IPS-18c (cell line): ENCODE measurements around the gene SMIM10L2A.
"Not testable (repeated sequence)": the region's sequence is repeated elsewhere in the genome, so short reads cannot be mapped to it uniquely, and the experiment has no call there.

Experiments used
- H3K4me3 ChIP-seq: 2 replicates; pipeline ENCODE4 v1.7.0; 2013; ENCODE audit warnings: low read depth, mild to moderate bottlenecking, low read length, moderate library complexity; ENCODE audit not compliant: insufficient read depth
- H3K9me3 ChIP-seq: one replicate; pipeline ENCODE4 v1.6.1; 2013; ENCODE audit warnings: mild to moderate bottlenecking, low read length, moderate library complexity; ENCODE audit not compliant: control insufficient read depth, insufficient read depth

Gene SMIM10L2A

DNA sequence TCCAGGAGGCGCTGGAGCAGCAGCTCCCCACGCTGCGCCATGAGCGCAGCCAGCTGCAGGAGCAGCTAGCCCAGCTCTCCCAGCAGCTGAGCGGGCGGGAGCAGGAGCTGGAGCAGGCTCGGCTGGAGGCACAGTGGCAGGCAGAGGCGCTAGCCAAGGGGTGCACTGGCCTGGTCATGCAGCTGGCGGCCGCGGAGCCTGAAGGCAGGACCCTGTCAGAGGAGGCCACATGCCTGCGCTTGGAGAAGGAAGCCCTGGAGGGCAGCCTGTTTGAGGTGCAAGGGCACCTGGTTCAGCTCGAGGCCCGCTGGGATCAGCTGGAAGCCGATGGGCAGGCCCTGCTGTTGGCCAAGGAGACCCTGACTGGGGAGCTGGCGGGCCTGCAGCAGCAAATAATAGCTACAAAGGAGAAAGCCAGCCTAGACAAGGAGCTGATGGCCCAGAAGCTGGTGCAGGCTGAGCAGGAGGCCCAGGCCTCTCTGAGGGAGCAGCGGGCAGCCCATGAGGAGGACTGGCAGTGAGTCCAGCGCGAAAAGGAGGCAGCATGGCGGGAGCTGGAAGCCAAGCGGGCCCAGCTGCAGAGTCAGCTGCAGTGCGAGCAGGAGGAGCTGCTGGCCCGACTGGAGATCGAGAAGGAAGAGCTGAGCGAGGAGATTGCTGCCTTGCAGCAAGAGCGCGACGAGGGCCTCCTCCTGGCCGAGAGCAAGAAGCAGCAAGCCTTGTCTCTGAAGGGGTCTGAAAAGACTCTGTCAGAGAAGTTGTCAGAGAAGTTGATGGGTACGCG lies 13.6 kb downstream of the SMIM10L2A start:
- Histone ChIP-seq H3K9me3 (peaks cover 15% of the 10 kb centered on the region), H3K4me3 (no peak overlapping the region)

DNA sequence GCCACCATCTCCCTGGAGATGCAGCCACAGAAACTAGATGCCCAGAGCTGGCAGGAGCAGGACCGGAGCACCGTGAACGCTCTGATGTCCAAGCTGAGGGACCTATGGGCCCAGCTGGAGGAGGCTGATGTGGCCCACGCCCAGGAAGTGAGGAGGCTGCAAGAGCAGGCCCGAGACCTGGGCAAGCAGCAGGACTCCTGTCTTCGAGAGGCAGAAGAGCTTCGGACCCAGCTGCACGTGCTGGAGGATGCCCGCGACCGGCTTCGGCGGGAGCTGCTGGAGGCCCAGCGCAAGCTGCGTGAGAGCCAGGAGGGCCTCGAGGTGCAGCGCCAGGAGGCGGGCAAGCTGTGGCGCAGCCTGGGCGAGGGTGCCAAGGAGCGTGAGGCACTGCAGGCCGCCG lies 14.2 kb downstream of the SMIM10L2A start:
- Histone ChIP-seq H3K4me3 (no peak overlapping the region), H3K9me3 (peaks cover 15% of the 10 kb centered on the region)

DNA sequence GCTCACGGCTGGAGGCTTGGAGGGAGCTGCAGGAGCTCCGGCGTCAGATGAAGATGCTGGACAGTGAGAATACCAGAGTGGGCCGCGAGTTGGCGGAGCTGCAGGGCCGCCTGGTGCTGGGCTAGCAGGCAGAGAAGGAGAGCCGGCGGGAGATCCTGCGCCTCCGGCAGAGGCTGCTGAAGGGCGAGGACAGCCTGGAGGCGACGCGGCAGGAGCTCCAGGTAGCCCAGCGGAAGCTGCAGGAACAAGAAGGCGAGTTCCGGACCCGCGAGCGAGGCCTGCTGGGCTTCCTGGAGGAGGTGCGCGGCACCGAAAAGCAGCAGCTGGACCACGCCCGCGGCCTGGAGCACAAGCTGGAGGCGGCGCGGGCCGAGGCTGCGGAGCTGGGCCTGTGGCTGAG lies 14.7 kb downstream of the SMIM10L2A start:
- H3K9me3 ChIP-seq = peaks cover 13% of the 10 kb centered on the region
- no peak overlapping the region; the same call in 1 of the 2 replicates for H3K4me3 ChIP-seq

DNA sequence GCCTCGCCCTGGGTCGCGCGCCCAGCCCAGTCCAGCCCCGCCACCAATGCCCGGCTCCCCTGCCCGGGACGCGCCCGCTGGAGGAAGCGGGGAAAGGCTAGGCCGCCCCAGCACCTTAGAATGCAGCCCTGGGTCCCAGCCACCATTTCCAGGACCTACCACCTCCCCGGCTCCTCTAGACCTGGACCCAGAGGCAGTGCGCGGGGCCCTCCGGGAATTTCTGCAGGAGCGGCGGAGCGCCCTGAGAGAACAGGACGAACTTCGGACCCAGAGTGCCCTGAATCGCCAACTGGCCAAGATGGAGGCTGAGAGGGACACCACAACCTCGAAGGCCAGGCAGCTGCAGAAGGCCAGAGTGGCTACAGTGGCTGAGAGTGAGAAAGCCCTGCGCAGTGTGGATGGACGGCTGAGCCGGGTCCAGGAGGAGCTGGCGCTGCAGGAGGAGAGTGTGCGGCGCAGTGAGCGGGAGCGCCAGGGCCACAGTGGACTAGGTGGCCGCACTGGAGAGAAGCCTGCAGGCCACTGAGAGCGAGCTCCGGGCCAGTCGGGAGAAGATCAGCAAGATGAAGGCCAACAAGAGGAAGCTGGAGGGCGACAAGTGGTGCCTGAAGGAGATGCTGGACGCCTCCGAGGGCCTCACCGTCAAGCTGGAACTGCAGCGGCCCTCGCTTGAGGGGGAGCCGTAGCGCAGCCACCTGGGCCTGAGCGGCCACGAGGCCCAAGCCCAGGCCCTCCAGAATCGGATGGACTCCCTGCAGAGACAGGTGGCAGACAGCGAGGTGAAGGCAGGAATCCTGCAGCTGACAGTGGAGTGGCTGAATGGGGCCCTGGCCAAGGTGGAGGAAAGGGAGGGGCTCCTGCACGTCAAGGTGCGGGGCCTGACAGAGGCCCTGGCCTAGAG lies 15.5 kb downstream of the SMIM10L2A start:
- H3K9me3 ChIP-seq = peaks cover 13% of the 10 kb centered on the region
- no peak overlapping the region for H3K4me3 ChIP-seq

DNA sequence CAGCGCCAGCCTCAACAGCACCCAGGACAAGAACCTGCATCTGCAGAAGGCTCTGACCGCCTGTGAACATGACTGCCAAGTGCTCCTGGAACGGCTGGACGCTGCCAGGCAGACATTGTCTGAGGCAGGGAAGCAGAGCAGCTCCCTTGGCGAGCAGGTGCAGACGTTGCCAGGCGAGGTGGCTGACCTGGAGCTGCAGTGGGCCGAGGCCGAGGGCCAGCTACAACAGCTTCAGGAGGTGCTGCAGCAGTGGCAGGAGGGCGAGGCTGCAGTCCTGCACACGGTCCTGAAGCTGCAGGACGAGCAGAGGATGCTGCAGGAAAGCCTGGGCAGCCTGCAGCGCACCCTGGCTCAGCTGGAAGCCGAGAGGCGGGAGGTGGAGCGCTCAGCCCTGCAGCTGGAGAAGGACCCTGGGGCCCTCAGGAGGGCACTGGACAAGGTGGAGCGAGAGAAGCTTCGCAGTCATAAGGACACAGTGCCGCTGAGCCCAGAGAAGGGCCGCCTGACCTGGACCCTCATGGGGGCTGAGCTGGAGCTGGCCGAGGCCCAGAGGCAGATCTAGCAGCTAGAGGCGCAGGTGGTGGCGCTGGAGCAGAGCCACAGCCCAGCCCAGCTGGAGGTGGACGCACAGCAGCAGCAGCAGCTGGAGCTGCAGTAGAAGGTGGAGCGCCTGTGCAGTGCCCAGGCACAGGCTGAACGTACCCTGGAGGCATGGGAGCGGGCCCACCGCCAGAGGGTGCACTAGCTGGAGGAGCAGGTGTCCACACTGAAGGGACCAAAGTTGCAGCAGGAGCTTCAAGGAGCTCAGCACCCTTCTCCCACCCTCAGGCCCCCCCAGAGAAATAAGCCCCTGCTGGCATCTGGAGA lies 16.4 kb downstream of the SMIM10L2A start:
- H3K9me3 ChIP-seq = peaks cover 12% of the 10 kb centered on the region

DNA sequence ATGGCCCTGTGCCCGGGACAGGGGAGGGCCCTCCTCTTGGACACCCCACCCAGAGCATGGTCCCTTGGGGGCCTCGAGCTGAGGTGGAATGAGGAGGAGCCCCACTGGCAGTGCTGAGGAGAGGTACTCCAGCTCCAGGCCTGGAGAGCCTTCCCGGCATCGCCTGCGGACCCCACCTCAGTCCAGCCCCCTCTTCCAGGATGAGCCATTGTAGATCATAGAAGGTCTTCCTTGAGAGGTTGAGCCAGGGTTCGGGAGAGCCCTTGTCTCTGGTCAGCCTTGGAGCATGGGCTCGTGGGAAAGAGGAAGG lies 16.9 kb downstream of the SMIM10L2A start:
- H3K9me3 ChIP-seq = peaks cover 10% of the 10 kb centered on the region
- no peak overlapping the region for H3K4me3 ChIP-seq

More for the DNA sequence above, 16.4 kb downstream of the SMIM10L2A start:
- H3K4me3 ChIP-seq = no peak overlapping the region

DNA sequence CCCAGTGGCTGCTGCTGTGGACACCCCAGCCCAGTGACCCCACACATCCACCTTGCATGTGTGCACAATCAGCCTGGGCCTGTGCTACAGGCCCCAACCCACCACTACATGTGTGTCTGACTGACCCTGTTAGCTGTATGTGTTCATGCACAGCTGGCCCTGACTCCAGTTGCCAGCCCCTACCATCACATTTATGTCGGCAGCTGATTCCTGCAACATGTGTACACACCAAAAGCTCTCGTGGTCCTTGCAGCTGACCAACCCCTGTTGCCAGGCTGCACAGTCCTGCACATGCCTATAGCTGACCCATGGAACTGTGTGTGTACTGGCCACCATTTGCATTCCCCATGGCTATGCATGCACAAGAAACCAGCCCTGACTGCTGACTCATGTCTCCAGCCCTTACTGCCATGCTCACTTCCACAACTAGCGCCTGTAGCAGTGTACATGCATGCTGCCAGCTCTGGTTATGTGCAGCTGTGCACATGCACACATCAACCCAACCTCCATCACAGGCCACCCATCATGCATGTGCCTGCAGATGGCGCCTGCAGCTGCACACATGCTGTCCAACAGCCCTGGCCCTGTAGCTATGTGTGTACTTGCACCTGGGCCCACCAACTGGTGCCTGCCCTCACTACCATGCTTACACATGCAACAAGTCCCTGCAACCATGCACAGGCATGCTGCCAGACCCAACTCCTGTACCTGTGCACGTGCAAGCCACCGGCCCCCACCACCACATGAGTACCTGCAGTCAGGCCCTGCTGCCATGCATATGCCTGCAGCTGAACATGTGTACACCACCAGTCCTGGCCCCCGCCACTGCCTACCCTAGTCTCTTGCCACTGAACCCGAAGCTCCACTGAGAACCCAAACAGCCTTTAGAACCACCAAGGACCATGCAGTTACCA lies 28.1 kb downstream of the SMIM10L2A start:
- no peak overlapping the region for H3K4me3 ChIP-seq
- H3K9me3 ChIP-seq = peaks cover 2% of the 10 kb centered on the region

DNA sequence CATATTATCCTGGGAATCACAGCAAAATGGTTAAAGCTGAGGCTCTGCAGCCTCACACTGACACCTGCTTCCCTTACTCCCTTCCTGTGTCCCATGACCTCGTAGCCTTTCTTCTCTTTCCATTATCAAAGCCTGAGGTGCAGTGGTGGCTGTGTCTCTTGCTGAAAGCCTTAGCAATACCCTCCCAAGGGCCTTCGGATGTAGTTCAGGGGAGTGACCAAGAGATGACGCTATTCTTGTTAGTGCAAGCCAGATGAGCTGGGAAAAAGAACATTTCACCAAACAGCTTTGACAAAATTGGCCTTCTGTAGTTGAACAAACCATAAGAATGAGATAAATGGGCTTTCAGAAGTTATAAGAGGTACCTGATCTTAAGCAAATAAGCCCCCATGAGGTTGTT lies 31.6 kb downstream of the SMIM10L2A start:
- Histone ChIP-seq H3K4me3 (no peak overlapping the region), H3K9me3 (peaks cover 2% of the 10 kb centered on the region)

DNA sequence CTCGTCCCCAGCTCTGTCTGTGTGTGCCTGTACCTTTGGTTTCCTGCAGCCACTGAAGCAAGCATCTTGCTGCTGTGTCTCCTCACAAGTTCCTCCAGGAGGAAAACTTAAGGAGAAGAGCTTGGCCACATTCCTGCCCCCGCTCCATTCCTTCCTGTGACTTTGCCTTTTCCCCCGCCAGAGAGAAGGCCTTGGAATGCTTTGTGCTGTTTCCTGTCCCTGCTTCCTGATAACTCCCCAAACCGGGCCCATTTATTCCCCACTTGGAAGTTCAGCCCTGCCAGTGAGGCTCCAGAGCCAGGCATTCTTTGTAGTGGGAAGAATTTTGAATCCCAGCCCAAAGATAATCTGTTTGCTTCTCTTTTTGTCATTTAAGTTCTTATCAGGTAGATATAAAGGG lies 33.1 kb downstream of the SMIM10L2A start:
- H3K9me3 ChIP-seq = peaks cover 2% of the 10 kb centered on the region
- H3K4me3 ChIP-seq = no peak overlapping the region; the same call in 1 of the 2 replicates

DNA sequence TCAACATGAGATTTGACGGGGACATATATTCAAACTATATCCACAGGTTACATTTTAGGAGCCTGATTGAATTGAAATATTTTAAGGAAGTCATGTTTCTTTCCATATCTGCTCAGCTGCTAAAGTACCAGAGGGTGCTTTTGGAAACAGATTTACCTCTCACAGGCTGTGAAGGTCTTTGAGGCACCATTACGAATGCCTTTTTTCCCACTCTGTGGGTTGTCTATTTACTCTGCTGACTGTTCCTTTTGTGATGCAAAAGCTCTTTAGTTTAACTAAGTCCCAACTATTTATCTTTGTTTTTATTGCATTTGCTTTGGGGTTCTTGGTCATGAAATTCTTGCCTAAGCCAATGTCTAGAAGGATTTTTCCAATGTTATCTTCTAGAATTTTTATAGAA lies 40.0 kb downstream of the SMIM10L2A start:
- not testable (repeated sequence) for H3K4me3 ChIP-seq, H3K9me3 ChIP-seq

DNA sequence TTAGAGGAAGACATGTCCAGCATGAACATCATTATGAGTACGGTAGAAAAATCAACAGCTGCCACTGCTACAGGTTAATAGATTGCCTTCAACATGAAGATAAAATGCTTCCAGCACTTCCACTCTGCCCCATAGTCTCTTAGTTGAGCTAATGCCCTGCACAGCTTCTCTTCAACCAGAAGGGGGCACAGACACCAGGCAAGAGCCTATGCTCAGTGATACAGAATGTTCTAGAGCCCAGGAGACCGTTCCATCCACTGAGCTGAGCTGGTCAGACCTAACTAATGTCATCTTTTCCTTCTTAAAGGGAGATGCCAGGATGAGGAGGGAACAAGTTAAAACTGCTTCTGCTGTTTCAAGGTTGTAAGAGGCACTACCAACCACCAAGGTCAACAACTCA lies 42.2 kb downstream of the SMIM10L2A start:
- H3K4me3 ChIP-seq = no peak overlapping the region
- no peaks in the 10 kb centered on the region for H3K9me3 ChIP-seq

DNA sequence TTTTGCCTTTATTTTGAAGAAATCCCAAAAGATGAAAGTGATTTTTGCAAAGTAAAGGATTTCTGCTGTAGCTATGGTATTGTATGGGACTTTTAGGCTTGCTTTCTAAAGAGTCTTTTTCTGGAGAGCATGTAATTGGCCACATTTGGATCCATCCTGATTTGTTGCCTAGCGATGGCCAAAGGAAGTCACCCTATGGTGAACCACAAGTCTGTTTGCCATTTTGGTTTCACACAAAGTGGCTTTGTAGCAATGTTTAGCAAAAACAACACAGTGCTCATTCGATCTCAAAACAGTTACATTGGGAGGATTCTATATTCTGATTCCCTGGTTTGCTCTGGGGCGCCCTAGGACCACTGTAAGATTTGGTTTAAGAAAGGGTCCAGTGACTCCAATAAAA lies 54.6 kb downstream of the SMIM10L2A start:
- Histone ChIP-seq H3K4me3 (no peak overlapping the region), H3K9me3 (no peaks in the 10 kb centered on the region)

DNA sequence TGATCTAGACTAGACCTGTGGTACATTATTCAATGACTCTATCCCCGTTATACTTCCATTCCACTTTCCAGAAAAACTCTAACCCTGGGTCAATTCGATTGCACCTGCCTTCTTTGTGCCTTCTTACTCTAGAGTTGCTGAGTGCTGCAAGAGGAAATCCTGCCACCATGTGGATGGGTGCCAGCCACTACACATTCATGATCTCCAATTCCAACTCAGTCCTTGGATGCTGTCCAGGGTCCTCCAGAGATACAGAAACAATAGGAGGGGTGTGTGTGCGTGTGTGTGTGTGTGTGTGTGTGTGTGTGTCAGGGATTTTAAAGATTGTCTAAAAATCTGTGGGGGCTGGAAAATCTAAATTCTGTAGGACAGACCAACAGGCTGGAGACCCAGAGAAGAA lies 55.8 kb downstream of the SMIM10L2A start:
- Histone ChIP-seq H3K9me3 (no peaks in the 10 kb centered on the region), H3K4me3 (no peak overlapping the region)
